Cortex of kidney (tissue), 1 donor: ENCODE results near the gene SDS.
"Not testable (repeated sequence)": the region's sequence is repeated elsewhere in the genome, so short reads cannot be mapped to it uniquely, and the experiment has no call there.

Source experiments
- DNase-seq: peaks from one replicate; lab custom pipeline; 2025; lab: John Stamatoyannopoulos, UW

SDS gene

GRCh38 chr12:113374823-113375428 lies 28.8 kb downstream of the SDS start:
- DNase-seq = no peak

GRCh38 chr12:113373969-113374368 lies 29.7 kb downstream of the SDS start:
- DNase-seq = no peak

GRCh38 chr12:113373440-113373839 lies 30.2 kb downstream of the SDS start:
- no peak for DNase-seq

GRCh38 chr12:113372371-113372770 lies 31.3 kb downstream of the SDS start:
- DNase-seq = no peak

- DNase-seq = no peak
Measured at GRCh38 chr12:113371808-113372207, 31.9 kb downstream of the SDS start.

GRCh38 chr12:113370923-113371682 lies 32.6 kb downstream of the SDS start:
- DNase-seq = no peak

- DNase-seq = no peak
Measured at GRCh38 chr12:113369391-113369985, 34.2 kb downstream of the SDS start.

- DNase-seq = no peak
Measured at GRCh38 chr12:113368331-113368730, 35.4 kb downstream of the SDS start.

- DNase-seq = no peak
Measured at GRCh38 chr12:113366827-113367226, 36.9 kb downstream of the SDS start.

GRCh38 chr12:113365639-113366395 lies 37.9 kb downstream of the SDS start:
- DNase-seq = no peak

GRCh38 chr12:113364698-113365097 lies 39.0 kb downstream of the SDS start:
- no peak for DNase-seq

- no peak for DNase-seq
Measured at GRCh38 chr12:113361574-113362370, 41.9 kb downstream of the SDS start.

GRCh38 chr12:113359939-113360748 lies 43.5 kb downstream of the SDS start:
- DNase-seq = no peak

- DNase-seq = no peak
Measured at GRCh38 chr12:113359133-113359938, 44.4 kb downstream of the SDS start.

GRCh38 chr12:113358381-113359132 lies 45.1 kb downstream of the SDS start, which contains the start of gene PLBD2:
Gene PLBD2 (plus strand): TSS chr12:113358587. CDS start chr12:113358601, 14 bp downstream.
- peak; percentile 41 for DNase-seq

GRCh38 chr12:113354192-113354591 lies 49.5 kb downstream of the SDS start:
- not testable (repeated sequence) for DNase-seq

GRCh38 chr12:113351089-113351488 lies 52.6 kb downstream of the SDS start:
- no peak for DNase-seq

- no peak for DNase-seq
Measured at GRCh38 chr12:113348849-113349536, 54.7 kb downstream of the SDS start.

GRCh38 chr12:113347892-113348291 lies 55.8 kb downstream of the SDS start:
- DNase-seq = no peak
